Ovary (tissue), 9 donors: Measurements from ENCODE around the gene SRMS. TPM values are rescaled to one million over a fixed set of nuclear protein-coding genes. Genes with fewer than 3 reads are reported as not detected.

ENCODE experiments used
- DNase-seq, 5 donors: peaks; one replicate each; pipeline ENCODE4 v3.0.0-alpha.2; 2019 to 2020
- H3K27ac ChIP-seq, 2 donors: fragments of 200-600 bp; one replicate each; pipeline versions ENCODE4 v1.5.1 to v1.8.0; 2019 to 2022
- H3K27me3 ChIP-seq: fragments of 200-600 bp; one replicate; pipeline ENCODE4 v1.8.0; 2022
- H3K36me3 ChIP-seq: fragments of 200-600 bp; sonication (generic); one replicate; pipeline ENCODE4 v1.5.1; 2019
- H3K4me1 ChIP-seq: one replicate; pipeline ENCODE4 v1.8.1; 2013; ENCODE audit warnings: mild to moderate bottlenecking, moderate library complexity; ENCODE audit not compliant: insufficient read depth
- H3K4me3 ChIP-seq: fragments of 200-600 bp; sonication (generic); one replicate; pipeline ENCODE4 v1.5.1; 2017
- H3K9me3 ChIP-seq, 2 donors: fragments of 200-600 bp in 1 of 2; sonication (generic) in 1 of 2; one replicate each; pipeline versions ENCODE4 v1.5.1 to v1.8.1; 2013 to 2019; ENCODE audit warnings: mild to moderate bottlenecking in 1 of 2, moderate library complexity in 1 of 2
- CTCF ChIP-seq, 3 donors: fragments of 450-650 bp in 2 of 3; fragments of 200-600 bp in 1 of 3; IDR thresholded peaks; one replicate each; pipeline versions ENCODE4 v1.5.1 to v1.8.0; 2016 to 2022; ENCODE audit warnings: antibody characterized with exemption in 3 of 3, mild to moderate bottlenecking in 1 of 3
- EP300 ChIP-seq: sonication (generic); formaldehyde crosslinking; IDR thresholded peaks from one replicate; pipeline ENCODE4 v1.6.1; 2017; ENCODE audit warnings: antibody characterized with exemption
- POLR2A ChIP-seq: fragments of 450-650 bp; IDR thresholded peaks from one replicate; pipeline ENCODE4 v1.6.1; 2017; ENCODE audit warnings: antibody characterized with exemption, mild to moderate bottlenecking, moderate library complexity
- WGBS, 3 donors: extraction: QIAGEN DNeasy Blood & Tissue Kit in 1 of 3; methylation state at CpG; one replicate each; pipeline versions ENCODE4 v1.1.5 to v1.1.7; 2013 to 2017; 5-methylcytosine and 5-hydroxymethylcytosine counted together
- intact Hi-C, 4 donors: fragments of 100-400 bp; cut with DNase I; formaldehyde crosslinking; loops; one replicate each; pipeline versions ENCODE4 v1.11.0 to v1.15.1; 2022 to 2023
- polyA plus RNA-seq, 2 donors: library from polyadenylated mRNA; stranded (reverse); fragments of 200-250 nt in 1 of 2; fragments of 350-450 nt in 1 of 2; fragmentation: Illumina TruSeq in 1 of 2; extraction: RNeasy Lipid Tissue Mini Kit (QIAGEN cat#74804) in 1 of 2; gene quantifications; one replicate each; pipeline ENCODE4 v1.2.3, GENCODE V29; 2013 to 2014
- total RNA-seq, 7 donors: library from RNA; depleted of rRNA in 2 of 7; stranded (reverse); fragments of >200 nt in 2 of 7; fragmentation: NEBNext Ultra II Directional in 3 of 7; extraction: Animal tissue kit (Norgen Biotek cat#: 25700) in 3 of 7; gene quantifications; one replicate each; pipeline versions ENCODE4 v1.1.0 to v1.2.4, GENCODE V29; 2016 to 2023
- donor health status: DM: no; HTN: no; CAD: no; lungs with moderate emphysema.
- donor health status: DM: no; HTN: no; CAD: no.
- donor health status: Bipolar disorder and iron deficiency.
- donor health status: DM: yes; HTN: yes; CAD: no.
- donor health status: DM: no; HTN: no; CAD: no.
- donor health status: DM: yes; HTN: yes; CAD: no.

The SRMS gene
- total and polyA plus RNA-seq, 9 donors: not detected

GRCh38 chr20:63536241-63536977, 11.1 kb downstream of the SRMS start:
- peaks cover 2% of the 10 kb centered on the region for H3K4me1 ChIP-seq
- intact Hi-C loops: loop anchor here (5.0 to 10.0 kb wide), 5 partner anchors 108 to 441 kb away; partner anchors contain the start of genes ABHD16B (in 2 of the 4) and SAMD10 (in 1 of the 4)
- 33 to 56% (median 47%) methylated on average over 32 to 35 of the region's 35 CpGs for WGBS, 3 donors
- DNase-seq: peak in 1 of 5 donors; percentile 26
- H3K27me3 ChIP-seq: no peaks in the 10 kb centered on the region
- no peaks in the 10 kb centered on the region for H3K9me3 ChIP-seq
- H3K36me3 ChIP-seq: no peaks in the 10 kb centered on the region
- no peak for TF ChIP-seq EP300
- no peak for TF ChIP-seq CTCF (IDR thresholded peaks at IDR 0.05)
- no peak for TF ChIP-seq POLR2A
- H3K4me3 ChIP-seq: peak overlapping the region; percentile 0
- H3K27ac ChIP-seq: no peak overlapping the region

- no peaks in the 10 kb centered on the region for H3K9me3 ChIP-seq
- H3K4me3 ChIP-seq: no peak overlapping the region
- no peaks in the 10 kb centered on the region for H3K36me3 ChIP-seq
- no peaks in the 10 kb centered on the region for H3K27me3 ChIP-seq
- peaks cover 2% of the 10 kb centered on the region for H3K4me1 ChIP-seq
- TF ChIP-seq CTCF (IDR thresholded peaks at IDR 0.05) (no peak), POLR2A (no peak), EP300 (no peak)
- no peak overlapping the region for H3K27ac ChIP-seq
- intact Hi-C loops: loop anchor here (5.0 to 10.0 kb wide), 5 partner anchors 110 to 442 kb away; partner anchors contain the start of genes ABHD16B (in 2 of the 4) and SAMD10 (in 1 of the 4)
- WGBS, 3 donors: 26 to 42% (median 28%) methylated on average over 40 to 49 of the region's 49 CpGs
- DNase-seq: no peak
These were observed 12.5 kb downstream of the SRMS start for GRCh38 chr20:63534831-63535651.

DNA sequence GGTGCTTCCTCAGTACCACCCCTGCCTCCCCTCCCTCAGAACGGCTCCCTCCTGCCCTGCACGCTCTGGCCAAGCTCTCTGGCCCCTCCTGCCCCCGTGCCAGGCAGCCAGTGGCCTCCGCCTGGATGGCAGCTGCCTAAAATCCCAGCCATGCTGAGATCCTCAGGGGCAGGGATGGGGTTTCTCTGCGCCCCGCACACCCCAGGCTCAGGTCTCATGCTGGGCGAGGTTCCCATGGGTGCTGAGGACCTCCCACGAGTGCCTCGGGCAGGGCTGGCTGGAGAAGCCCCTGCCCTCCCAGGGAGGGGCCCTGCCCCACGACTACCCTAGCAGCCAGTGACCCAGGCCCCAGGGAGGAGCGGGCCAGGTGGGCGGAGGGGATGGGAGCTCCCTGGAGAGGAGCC, 13.1 kb downstream of the SRMS start:
- intact Hi-C loops: loop anchor here in 2 of 4 donors (10.0 kb wide), 2 partner anchors 110 to 340 kb away; no protein-coding TSS in a partner anchor
- TF ChIP-seq POLR2A (no peak), EP300 (no peak), CTCF (IDR thresholded peaks at IDR 0.05) (no peak)
- Histone ChIP-seq H3K4me3 (no peak overlapping the region), H3K27me3 (no peaks in the 10 kb centered on the region), H3K36me3 (no peaks in the 10 kb centered on the region), H3K27ac (no peak overlapping the region), H3K4me1 (peaks cover 2% of the 10 kb centered on the region), H3K9me3 (no peaks in the 10 kb centered on the region)
- no peak for DNase-seq
- 16 to 32% (median 23%) methylated on average over 6 to 12 of the region's 12 CpGs for WGBS, 3 donors

DNA sequence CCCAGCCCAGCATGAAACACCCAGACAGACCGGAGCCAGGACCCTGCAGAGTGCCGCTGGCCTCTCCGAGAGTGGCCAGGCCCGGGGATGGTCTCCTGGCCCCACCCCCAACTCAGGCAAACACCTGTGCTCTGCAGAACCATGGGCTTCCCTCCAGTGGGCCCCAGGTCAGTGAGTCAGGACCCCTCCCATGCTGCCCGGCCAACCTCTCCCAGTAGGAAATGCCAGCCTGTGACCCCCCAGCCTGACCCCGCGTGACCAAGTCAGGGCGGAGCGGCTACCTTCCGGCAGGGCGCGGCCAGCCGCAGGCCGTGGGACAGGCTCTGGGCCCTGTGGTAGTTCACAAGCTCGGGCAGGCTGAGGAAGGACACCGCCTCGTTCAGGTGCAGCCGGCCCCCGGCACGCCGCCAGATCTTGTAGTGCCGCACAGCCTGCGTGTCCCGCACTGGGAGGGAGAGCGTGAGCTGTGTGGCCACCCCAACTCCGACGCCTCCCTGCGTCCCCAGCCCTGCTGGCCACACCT, 13.6 kb downstream of the SRMS start:
- intact Hi-C loops: loop anchor here in 2 of 4 donors (10.0 kb wide), 2 partner anchors 111 to 341 kb away; no protein-coding TSS in a partner anchor
- H3K36me3 ChIP-seq: no peaks in the 10 kb centered on the region
- H3K9me3 ChIP-seq: no peaks in the 10 kb centered on the region
- no peak overlapping the region for H3K27ac ChIP-seq
- no peak overlapping the region for H3K4me3 ChIP-seq
- no peaks in the 10 kb centered on the region for H3K27me3 ChIP-seq
- 52 to 61% (median 60%) methylated on average over 22 to 28 of the region's 28 CpGs for WGBS, 3 donors
- TF ChIP-seq EP300 (no peak), CTCF (IDR thresholded peaks at IDR 0.05) (no peak), POLR2A (no peak)
- DNase-seq: peak in 1 of 5 donors; percentile 32
- H3K4me1 ChIP-seq: peaks cover 2% of the 10 kb centered on the region
